Panc1 (cell line): ENCODE measurements around the gene MCRIP2.

ENCODE experiments used
- POLR2AphosphoS5 ChIP-seq: IDR thresholded peaks from 2 replicates; pipeline ENCODE4 v1.6.1; 2012; ENCODE audit warnings: mild to moderate bottlenecking, low read depth, low read length, moderate library complexity
- TCF7L2 ChIP-seq: IDR thresholded peaks from 2 replicates; pipeline ENCODE4 v1.6.1; 2011; ENCODE audit warnings: mild to moderate bottlenecking, low read depth, low read length, inconsistent platforms
- TF ChIP-seq, protein P1 (sequence below): fragments of 450-650 bp; IDR thresholded peaks from 2 replicates; pipeline ENCODE4 v1.5.1; 2017; ENCODE audit warnings: mild to moderate bottlenecking
- TF ChIP-seq, protein P2 (sequence below), 2 experiments: IDR thresholded peaks; 2 replicates each; pipeline ENCODE4 v1.6.1; 2011 to 2012; ENCODE audit warnings: low read depth in 2 of 2, control low read depth in 1 of 2, low read length in 1 of 2, mild to moderate bottlenecking in 1 of 2, moderate library complexity in 1 of 2; ENCODE audit not compliant: insufficient read depth in 1 of 2

DNA sequence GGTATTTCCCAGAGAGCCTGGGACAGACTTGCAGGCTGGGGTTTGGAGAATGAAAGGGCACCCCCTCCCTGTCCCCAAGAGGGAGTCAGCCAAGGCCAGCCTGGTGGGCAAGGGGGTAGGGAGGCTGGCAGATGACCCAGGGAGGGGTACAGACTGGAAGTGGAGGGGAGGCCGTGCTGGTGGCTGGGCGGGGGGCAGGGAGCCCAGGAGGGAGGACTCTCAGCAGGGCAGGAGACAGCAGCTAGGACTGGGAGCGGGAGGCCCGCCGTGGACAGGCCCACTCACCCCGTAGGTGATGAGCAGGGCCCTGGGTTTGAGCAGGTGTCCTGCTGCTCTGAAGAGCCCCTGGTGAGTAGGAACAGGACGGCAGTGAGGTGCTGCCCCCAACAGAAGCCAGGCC is 6.6 kb upstream of the MCRIP2 start:
- TF ChIP-seq, protein P1, sequence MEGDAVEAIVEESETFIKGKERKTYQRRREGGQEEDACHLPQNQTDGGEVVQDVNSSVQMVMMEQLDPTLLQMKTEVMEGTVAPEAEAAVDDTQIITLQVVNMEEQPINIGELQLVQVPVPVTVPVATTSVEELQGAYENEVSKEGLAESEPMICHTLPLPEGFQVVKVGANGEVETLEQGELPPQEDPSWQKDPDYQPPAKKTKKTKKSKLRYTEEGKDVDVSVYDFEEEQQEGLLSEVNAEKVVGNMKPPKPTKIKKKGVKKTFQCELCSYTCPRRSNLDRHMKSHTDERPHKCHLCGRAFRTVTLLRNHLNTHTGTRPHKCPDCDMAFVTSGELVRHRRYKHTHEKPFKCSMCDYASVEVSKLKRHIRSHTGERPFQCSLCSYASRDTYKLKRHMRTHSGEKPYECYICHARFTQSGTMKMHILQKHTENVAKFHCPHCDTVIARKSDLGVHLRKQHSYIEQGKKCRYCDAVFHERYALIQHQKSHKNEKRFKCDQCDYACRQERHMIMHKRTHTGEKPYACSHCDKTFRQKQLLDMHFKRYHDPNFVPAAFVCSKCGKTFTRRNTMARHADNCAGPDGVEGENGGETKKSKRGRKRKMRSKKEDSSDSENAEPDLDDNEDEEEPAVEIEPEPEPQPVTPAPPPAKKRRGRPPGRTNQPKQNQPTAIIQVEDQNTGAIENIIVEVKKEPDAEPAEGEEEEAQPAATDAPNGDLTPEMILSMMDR = no peak
- no peak for TF ChIP-seq POLR2AphosphoS5
- TF ChIP-seq, protein P2, sequence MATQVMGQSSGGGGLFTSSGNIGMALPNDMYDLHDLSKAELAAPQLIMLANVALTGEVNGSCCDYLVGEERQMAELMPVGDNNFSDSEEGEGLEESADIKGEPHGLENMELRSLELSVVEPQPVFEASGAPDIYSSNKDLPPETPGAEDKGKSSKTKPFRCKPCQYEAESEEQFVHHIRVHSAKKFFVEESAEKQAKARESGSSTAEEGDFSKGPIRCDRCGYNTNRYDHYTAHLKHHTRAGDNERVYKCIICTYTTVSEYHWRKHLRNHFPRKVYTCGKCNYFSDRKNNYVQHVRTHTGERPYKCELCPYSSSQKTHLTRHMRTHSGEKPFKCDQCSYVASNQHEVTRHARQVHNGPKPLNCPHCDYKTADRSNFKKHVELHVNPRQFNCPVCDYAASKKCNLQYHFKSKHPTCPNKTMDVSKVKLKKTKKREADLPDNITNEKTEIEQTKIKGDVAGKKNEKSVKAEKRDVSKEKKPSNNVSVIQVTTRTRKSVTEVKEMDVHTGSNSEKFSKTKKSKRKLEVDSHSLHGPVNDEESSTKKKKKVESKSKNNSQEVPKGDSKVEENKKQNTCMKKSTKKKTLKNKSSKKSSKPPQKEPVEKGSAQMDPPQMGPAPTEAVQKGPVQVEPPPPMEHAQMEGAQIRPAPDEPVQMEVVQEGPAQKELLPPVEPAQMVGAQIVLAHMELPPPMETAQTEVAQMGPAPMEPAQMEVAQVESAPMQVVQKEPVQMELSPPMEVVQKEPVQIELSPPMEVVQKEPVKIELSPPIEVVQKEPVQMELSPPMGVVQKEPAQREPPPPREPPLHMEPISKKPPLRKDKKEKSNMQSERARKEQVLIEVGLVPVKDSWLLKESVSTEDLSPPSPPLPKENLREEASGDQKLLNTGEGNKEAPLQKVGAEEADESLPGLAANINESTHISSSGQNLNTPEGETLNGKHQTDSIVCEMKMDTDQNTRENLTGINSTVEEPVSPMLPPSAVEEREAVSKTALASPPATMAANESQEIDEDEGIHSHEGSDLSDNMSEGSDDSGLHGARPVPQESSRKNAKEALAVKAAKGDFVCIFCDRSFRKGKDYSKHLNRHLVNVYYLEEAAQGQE (IDR thresholded peaks at IDR 0.05; ENCODE audit: insufficient read depth in 1 of 2, low read depth in 2 of 2, low read length in 1 of 2) = no peak
- TF ChIP-seq TCF7L2 = no peak
